Suprapubic skin (tissue), 4 donors: ENCODE results near the gene SIL1.

ENCODE experiments used
- CTCF ChIP-seq, 2 donors: fragments of 200-600 bp in 1 of 2; fragments of 450-650 bp in 1 of 2; sonication (generic) in 1 of 2; IDR thresholded peaks; one replicate each; pipeline ENCODE4 v1.5.1; 2016 to 2019; ENCODE audit warnings: antibody characterized with exemption in 2 of 2, mild to moderate bottlenecking in 1 of 2, moderate library complexity in 1 of 2
- EP300 ChIP-seq: sonication (generic); formaldehyde crosslinking; IDR thresholded peaks from one replicate; pipeline ENCODE4 v1.6.1; 2017; ENCODE audit warnings: antibody characterized with exemption
- POLR2A ChIP-seq, 2 donors: fragments of 450-650 bp; IDR thresholded peaks; one replicate each; pipeline ENCODE4 v1.6.1; 2017; ENCODE audit warnings: antibody characterized with exemption in 2 of 2, mild to moderate bottlenecking in 2 of 2, moderate library complexity in 2 of 2
- POLR2AphosphoS5 ChIP-seq, 3 donors: sonication (generic); formaldehyde crosslinking; IDR thresholded peaks; one replicate each; pipeline ENCODE4 v1.6.1; 2017; ENCODE audit warnings: antibody characterized with exemption in 3 of 3

GRCh38 chr5:139043157-139043905 is 154.8 kb downstream of the SIL1 start:
- no peak for TF ChIP-seq CTCF (IDR thresholded peaks at IDR 0.05)
- TF ChIP-seq POLR2A (IDR thresholded peaks at IDR 0.05): no peak
- no peak for TF ChIP-seq EP300
- TF ChIP-seq POLR2AphosphoS5 (IDR thresholded peaks at IDR 0.05): no peak
